Measurements from ENCODE around the gene PHACTR1.

GRCh38 chr6:12782136-12782535 is 65.6 kb downstream of the PHACTR1 start:
- TF ChIP-seq CTCF (IDR thresholded peaks at IDR 0.05) = no peak
- TF ChIP-seq POLR2A (IDR thresholded peaks at IDR 0.05) = no peak

Data from testis (tissue), 2 donors.